Stimulated activated CD8-positive, alpha-beta memory T cell treated with anti-CD3 and anti-CD28 coated beads, Interleukin-15, amount 100 ng/mL, for 1 hour (primary cell): Measurements from ENCODE around the gene ASXL2.
A peak's percentile ranks its signal among the peaks of the same experiment; 100 is the strongest.
"Not testable (repeated sequence)": the region's sequence is repeated elsewhere in the genome, so short reads cannot be mapped to it uniquely, and the experiment has no call there.

Source experiments
- DNase-seq: peaks from one replicate; pipeline ENCODE4 v3.0.0-alpha.2; 2020; ENCODE audit warnings: low read depth

Gene ASXL2

DNA sequence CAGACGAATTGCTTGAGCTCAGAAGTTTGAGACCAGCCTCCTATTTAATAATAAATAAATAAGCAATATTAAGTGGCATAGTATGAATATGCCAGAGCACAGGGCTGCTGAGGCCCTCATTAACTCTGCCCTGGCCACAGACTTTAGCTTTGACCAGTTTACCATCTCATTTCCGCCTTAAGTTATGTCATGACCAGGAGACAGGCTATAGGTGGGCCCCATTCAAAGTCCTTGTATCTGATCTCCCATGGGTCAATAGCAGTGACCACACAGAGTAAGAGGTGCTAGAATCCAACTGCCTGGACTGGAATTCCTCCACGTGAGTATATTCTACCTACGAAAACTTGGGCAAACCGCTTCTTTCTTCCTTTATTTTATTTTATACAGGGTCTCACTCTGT, 13.4 kb upstream of the ASXL2 start:
- DNase-seq, result no peak

- DNase-seq, result no peak
Measured at GRCh38 chr2:25887624-25888242, 9.4 kb upstream of the ASXL2 start.

GRCh38 chr2:25885933-25886332, 7.6 kb upstream of the ASXL2 start:
- no peak for DNase-seq

GRCh38 chr2:25881764-25882163, 3.5 kb upstream of the ASXL2 start:
- no peak for DNase-seq

DNA sequence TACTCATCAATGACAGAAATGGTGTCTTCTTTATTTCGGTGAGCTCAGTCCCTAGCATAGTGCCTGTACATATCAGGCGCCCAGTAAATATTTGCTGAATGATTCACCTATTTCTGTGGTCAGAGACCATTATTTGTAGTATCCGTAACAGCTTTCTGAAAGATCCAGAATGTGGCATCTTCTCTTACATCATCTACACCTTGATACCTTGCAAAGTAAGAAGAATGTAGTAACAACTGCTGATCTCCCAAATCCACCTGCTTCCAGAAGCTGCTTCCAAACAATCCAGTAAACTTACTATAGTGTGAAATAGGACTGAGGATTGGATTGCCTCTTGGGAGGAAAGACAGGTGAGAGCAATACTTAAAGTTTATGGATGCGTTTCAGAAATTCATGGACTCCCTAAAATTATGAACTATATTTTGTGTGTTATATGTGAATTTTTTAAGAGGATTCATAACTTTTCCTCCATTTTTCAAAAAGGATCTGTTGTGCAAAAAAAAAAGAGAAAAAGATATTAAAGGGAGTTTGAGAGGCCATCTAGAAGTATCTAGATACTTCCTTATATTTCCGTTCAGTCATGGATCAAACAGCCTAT, 945 bp upstream of the ASXL2 start:
- DNase-seq, result no peak

DNA sequence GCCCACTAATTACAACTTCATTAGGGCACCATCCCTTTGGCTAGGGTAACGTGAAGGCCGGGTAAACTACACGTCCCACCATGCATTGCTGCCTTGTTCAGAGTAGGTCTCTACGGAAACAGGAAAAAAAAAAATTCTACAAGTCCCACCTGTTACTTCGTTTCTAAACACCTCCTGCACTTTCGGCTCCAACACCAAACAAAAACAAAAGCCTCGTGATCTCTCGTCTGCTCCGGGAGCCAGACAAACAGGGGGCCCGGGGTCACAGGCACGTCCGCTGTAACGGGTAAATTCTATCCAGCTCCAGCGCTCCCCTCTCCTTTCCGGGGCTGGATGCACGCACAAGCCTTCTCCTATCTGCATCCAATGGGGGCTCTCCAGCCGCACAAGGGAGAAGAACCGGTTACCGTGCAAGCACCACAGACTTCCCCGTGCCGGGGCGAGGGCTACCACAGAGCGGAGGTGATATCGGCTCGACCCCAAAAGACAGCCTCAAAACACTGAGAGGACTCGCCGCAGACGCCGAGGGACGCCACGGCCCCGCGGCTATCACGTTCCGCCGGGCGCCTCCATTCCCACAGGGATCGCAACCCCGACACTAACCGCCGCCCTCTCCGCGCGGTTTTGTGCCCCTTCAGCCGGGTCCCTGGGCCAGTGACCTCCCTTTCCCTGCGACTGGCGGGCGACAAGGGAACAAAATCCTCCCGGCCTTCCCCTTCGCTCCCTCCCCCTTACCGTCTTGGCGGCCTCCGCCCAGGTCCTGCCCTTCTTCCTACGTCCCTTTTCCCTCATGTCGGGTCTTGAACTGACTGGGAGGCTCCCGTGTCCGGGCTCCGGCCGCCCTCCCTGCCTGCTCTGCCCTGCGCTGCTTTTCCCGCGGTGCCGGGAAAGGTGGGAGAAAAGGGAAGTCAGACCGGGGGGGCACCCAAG, 591 bp downstream of the ASXL2 start:
- peak; percentile 21 for DNase-seq

DNA sequence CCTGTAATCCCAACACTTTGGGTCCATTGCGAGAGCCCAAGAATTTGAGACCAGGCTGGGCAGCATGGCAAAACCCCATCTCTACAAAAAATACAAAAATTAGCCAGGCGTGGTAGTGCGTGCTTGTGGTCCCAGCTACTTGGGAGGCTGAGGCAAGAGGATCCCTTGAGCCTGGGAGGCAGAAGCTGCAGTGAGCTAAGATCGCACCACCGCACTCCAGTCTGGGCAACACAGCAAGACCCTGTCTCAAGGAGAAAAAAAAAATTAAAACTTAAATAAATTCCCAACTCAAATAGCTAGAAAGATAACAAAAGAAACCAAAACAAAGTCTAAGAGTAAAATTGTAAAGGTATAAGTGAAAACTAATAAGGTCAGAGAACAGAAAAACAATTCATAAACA, 6.2 kb downstream of the ASXL2 start:
- no peak for DNase-seq

DNA sequence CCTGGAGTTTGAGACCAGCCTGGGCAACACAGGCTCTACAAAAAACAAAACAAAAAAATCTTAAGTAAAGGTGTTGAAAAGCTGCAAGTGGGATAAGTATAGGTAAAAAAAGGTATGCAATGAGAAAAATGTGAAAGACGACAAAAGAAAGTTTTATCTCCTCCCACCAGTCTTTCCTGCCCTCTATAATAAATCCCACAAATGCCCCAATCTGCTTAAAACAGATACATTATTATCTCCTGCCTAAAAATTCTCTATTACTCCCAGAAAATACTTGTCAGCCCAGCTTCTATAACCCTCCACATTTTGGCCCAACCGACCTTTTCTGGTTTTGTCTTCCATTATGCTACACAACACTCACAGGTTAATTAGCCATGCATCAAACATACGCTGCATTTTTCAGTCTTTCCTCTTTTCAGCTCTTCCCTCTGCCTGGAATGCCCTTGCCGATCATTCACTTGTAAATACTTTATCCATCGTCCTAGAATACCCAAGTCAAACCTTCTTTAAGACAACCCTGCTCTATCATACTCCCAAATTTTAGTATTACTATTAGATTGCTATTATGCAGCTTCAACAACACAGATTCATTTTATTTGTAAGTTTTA, 10.8 kb downstream of the ASXL2 start:
- no peak for DNase-seq

GRCh38 chr2:25856377-25856776, 21.9 kb downstream of the ASXL2 start:
- no peak for DNase-seq

- no peak for DNase-seq
Measured at GRCh38 chr2:25855065-25855464, 23.2 kb downstream of the ASXL2 start.

DNA sequence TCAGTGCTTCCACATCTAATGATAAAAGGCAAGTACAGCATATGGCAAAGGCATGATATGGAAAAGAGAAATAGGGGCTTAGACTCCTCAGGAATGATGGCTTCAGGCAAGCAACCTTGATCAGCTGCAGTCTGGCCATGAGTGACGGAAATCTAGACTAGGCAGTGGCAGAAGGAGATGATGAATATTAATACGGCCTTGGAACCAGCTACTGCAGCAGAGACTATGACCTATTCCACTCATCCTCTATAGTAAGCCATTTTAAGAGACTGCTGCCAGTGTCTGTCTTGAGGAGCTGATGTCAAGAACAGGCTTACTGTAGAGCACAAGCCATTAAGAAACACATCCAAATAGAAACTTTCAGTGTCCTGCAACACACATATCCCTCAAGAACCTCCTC, 23.7 kb downstream of the ASXL2 start:
- DNase-seq, result no peak

DNA sequence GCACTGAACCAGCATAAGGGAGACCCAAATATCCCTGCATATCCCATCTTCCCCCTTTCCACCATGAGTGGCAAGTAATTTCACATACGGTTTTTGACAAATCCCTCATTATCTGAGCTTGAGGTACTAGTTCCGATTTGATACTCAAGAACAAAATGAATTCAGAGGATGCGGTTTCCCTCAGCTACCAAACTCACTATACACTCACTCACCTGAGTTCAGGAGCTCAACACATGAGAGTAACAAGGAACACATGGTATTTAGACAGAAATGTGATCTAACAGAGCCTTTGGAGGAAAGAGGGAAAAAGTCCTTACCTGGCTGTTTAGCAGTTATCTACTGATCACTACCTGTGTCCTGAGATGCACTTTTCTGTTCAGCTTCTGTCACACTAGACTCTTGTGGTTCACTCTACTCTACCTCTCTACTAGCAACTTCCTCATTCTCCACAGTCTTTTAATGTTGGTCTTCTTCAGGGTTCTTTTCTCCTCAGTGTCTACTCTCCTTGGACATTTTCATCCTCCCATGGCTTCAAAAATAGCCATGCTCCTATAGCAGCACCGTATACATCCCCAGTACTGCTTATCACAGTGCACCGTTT, 25.1 kb downstream of the ASXL2 start:
- no peak for DNase-seq

GRCh38 chr2:25851740-25852503, 26.4 kb downstream of the ASXL2 start:
- DNase-seq, result no peak

DNA sequence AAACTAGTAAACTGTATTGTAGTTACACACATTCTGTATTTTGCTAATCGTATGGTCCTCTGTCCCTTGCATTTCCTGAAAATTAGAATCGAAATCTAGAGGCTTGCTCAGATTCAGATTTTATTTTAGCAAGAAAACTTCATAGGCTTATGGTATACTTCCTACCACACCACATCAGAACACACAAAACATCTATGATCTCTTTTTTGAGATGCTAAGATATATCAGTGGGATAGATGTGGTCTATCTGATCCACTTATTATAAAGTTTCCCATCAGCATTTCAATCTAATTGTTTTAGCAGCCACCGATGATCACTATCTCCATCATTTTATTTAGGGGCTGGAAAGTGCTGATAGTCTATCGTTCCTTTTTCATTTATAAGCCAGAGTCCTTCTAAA, 27.9 kb downstream of the ASXL2 start:
- DNase-seq, result not testable (repeated sequence)

- DNase-seq, result not testable (repeated sequence)
Measured at GRCh38 chr2:25849350-25849749, 28.9 kb downstream of the ASXL2 start.

DNA sequence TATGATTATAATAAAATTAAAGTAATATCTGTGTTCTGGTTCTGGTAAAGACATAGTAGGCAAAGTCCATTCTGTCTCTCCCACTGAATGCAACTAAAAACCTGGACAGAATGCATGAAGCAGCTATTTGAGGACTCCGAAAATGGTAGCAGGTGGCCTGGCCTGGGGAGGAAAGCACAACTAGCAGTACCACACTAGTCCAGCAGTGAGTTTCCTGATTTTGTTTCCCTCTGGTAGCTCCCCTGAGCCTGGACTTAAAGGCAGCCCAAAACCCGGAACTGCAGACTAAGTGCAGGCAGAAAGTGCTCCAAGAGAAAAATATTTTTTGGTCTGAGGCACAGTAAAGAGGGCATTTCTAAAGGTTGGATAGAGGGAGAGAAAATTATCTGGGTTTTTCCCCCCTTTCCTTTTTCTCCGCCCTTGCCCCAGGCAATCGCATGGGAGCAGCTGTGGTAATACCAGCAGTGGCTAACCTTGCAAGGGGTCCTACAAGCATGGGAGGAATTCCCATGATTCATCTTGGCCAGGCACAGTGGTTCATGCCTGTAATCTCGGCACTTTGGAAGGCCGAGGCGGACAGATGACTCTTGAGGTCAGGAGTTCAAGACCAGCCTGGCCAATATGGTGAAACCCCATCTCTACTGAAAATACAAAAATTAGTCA, 32.3 kb downstream of the ASXL2 start:
- DNase-seq, result no peak

DNA sequence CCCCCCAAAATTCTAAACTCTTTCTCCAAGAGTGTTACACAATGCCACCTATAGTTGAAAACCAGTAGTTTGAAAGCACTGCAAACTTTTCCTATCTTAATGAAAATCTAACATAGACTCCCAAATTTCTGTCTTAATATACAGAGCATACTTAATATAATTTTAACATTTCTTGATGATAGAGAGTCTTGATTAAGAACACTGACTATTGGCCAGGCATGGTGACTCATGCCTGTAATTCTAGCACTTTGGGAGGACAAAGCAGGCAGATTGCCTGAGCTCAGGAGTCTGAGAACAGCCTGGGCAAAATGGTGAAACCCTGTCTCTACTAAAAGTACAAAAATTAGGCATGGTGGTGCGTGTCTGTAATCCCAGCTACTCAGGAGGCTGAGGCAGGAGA, 34.2 kb downstream of the ASXL2 start:
- DNase-seq, result no peak

GRCh38 chr2:25842155-25842554, 36.1 kb downstream of the ASXL2 start:
- no peak for DNase-seq

GRCh38 chr2:25838152-25838756, 40.0 kb downstream of the ASXL2 start:
- no peak for DNase-seq

- DNase-seq, result no peak
Measured at GRCh38 chr2:25835906-25836305, 42.4 kb downstream of the ASXL2 start.

GRCh38 chr2:25833566-25833965, 44.7 kb downstream of the ASXL2 start:
- DNase-seq, result no peak
